Caco-2 (cell line): Measurements from ENCODE around the gene FSD1. TPM values are rescaled to one million over a fixed set of nuclear protein-coding genes. Genes with fewer than 3 reads are reported as not detected.

Experiments used
- BruUV-seq: library from RNA; stranded (reverse); fragments of 400-500 nt; replicated peaks from 2 replicates; lab custom pipeline; 2021; lab: Mats Ljungman, UMichigan
- CTCF ChIA-PET: fragments of 300-600 bp; sonication (Branson Sonifier 250); formaldehyde crosslinking; loops from one replicate; lab custom pipeline; 2022; ENCODE audit warnings: antibody characterized with exemption; lab: Charles Lee
- POLR2A ChIA-PET: fragments of 300-600 bp; sonication (Branson Sonifier 250); formaldehyde crosslinking; loops from one replicate; lab custom pipeline; 2022; ENCODE audit warnings: antibody characterized with exemption; lab: Charles Lee
- DNase-seq, 2 experiments: peaks; one replicate each; pipeline versions ENCODE4 v3.0.0 to v3.0.0-alpha.2; 2020 to 2022
- H3K27me3 ChIP-seq: replicated peaks from 2 replicates; pipeline ENCODE4 v1.6.0; 2011; ENCODE audit warnings: low read length; ENCODE audit not compliant: control insufficient read depth, insufficient read depth
- H3K36me3 ChIP-seq: 2 replicates; pipeline ENCODE4 v1.5.1; 2011; ENCODE audit warnings: low read length; ENCODE audit not compliant: control insufficient read depth, insufficient read depth
- H3K4me1 ChIP-seq: fragments of 250-450 bp; sonication (Bioruptor Pico); 2 replicates; pipeline ENCODE4 v1.5.1; 2020; ENCODE audit warnings: mild to moderate bottlenecking
- H3K4me3 ChIP-seq: 2 replicates; pipeline ENCODE4 v1.5.1; 2011; ENCODE audit warnings: low read depth, mild to moderate bottlenecking, control low read depth, low read length
- H3K9me3 ChIP-seq: fragments of 250-450 bp; sonication (Bioruptor Pico); 2 replicates; pipeline ENCODE4 v1.5.1; 2020; ENCODE audit warnings: mild to moderate bottlenecking, moderate library complexity
- H3K27ac Mint-ChIP-seq: one replicate; pipeline ENCODE4 v1.8.0; 2022; ENCODE audit warnings: mixed read lengths; ENCODE audit not compliant: unreplicated experiment
- H3K27me3 Mint-ChIP-seq: one replicate; pipeline ENCODE4 v1.8.0; 2022; ENCODE audit warnings: mixed read lengths; ENCODE audit not compliant: insufficient read depth, unreplicated experiment
- H3K36me3 Mint-ChIP-seq: one replicate; pipeline ENCODE4 v1.8.0; 2022; ENCODE audit warnings: mild to moderate bottlenecking, mixed read lengths; ENCODE audit not compliant: insufficient read depth, unreplicated experiment
- H3K4me1 Mint-ChIP-seq: one replicate; pipeline ENCODE4 v1.8.0; 2022; ENCODE audit warnings: low read depth, mixed read lengths; ENCODE audit not compliant: unreplicated experiment
- H3K4me3 Mint-ChIP-seq: one replicate; pipeline ENCODE4 v1.8.0; 2022; ENCODE audit warnings: mild to moderate bottlenecking, moderate library complexity, mixed read lengths; ENCODE audit not compliant: unreplicated experiment
- H3K9me3 Mint-ChIP-seq: one replicate; pipeline ENCODE4 v1.8.0; 2022; ENCODE audit warnings: mixed read lengths; ENCODE audit not compliant: unreplicated experiment
- intact Hi-C: fragments of 100-400 bp; cut with micrococcal nuclease; formaldehyde crosslinking; loops from one replicate; pipeline ENCODE4 v1.10.0; 2022; ENCODE audit not compliant: unreplicated experiment
- total RNA-seq: library from RNA; stranded (reverse); gene quantifications from 2 replicates; pipeline ENCODE4 v1.2.3, GENCODE V29; 2022
- TF ChIP-seq, protein P1 (sequence below), 2 experiments: fragments of 200-600 bp in 1 of 2; IDR thresholded peaks; 1 replicate in 1 of 2; 2 replicates in 1 of 2; pipeline versions ENCODE4 v1.5.1 to v1.8.0; 2011 to 2022; ENCODE audit warnings: antibody characterized with exemption in 1 of 2, control low read depth in 1 of 2, inconsistent platforms in 1 of 2, low read depth in 1 of 2, low read length in 1 of 2, mild to moderate bottlenecking in 1 of 2, moderate library complexity in 1 of 2; ENCODE audit not compliant: insufficient read depth in 1 of 2, severe bottlenecking in 1 of 2, unreplicated experiment in 1 of 2

FSD1 gene
- total RNA-seq, 1 experiment from 2014 or later = 9.0 TPM

DNA sequence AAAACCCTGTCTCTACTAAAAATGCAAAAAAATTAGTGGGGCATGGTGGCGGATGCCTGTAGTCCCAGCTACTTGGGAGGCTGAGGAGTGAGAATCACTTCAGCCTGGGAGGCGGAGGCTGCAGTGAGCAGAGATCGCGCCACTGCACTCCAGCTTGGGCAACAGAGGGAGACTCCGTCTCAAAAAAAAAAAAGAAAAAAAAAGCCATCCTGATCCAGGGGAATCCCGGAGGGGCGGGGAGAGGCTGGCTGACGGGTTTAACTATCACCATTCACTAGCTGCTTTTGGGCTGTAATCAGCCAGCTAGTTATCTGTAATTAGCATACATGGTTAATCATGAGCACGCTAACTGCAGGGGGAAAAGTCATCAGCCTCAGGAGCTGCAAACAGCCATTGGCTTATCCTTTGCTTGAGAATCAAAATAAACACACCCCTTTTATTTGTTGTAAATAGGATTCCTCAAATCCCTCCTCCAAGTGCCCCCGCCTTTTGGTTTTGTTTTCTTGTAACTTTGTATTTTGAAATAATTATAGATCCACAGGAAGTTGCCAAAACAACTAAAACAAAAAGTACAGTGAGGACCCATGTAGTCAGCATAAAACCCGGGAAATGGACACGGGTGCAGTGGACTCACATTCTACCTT lies 9.6 kb downstream of the FSD1 start:
- TF ChIP-seq, protein P1, sequence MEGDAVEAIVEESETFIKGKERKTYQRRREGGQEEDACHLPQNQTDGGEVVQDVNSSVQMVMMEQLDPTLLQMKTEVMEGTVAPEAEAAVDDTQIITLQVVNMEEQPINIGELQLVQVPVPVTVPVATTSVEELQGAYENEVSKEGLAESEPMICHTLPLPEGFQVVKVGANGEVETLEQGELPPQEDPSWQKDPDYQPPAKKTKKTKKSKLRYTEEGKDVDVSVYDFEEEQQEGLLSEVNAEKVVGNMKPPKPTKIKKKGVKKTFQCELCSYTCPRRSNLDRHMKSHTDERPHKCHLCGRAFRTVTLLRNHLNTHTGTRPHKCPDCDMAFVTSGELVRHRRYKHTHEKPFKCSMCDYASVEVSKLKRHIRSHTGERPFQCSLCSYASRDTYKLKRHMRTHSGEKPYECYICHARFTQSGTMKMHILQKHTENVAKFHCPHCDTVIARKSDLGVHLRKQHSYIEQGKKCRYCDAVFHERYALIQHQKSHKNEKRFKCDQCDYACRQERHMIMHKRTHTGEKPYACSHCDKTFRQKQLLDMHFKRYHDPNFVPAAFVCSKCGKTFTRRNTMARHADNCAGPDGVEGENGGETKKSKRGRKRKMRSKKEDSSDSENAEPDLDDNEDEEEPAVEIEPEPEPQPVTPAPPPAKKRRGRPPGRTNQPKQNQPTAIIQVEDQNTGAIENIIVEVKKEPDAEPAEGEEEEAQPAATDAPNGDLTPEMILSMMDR (IDR thresholded peaks at IDR 0.05; ENCODE audit: insufficient read depth in 1 of 2, low read depth in 1 of 2, low read length in 1 of 2, severe bottlenecking in 1 of 2, unreplicated experiment in 1 of 2) = no peak
- Mint-ChIP-seq H3K9me3 (peaks cover 14% of the 10 kb centered on the region), H3K27ac (no peak overlapping the region), H3K27me3 (no peaks in the 10 kb centered on the region), H3K36me3 (peaks cover 11% of the 10 kb centered on the region), H3K4me3 (no peak overlapping the region), H3K4me1 (no peaks in the 10 kb centered on the region)
- intact Hi-C loops = no loop called here
- Histone ChIP-seq H3K9me3 (no peaks in the 10 kb centered on the region), H3K4me3 (no peak overlapping the region), H3K36me3 (no peaks in the 10 kb centered on the region), H3K4me1 (no peaks in the 10 kb centered on the region), H3K27me3 (no peaks in the 10 kb centered on the region)
- POLR2A ChIA-PET = no interaction called here
- no TSS peak for BruUV-seq
- DNase-seq = no peak
- CTCF ChIA-PET = no interaction called here

DNA sequence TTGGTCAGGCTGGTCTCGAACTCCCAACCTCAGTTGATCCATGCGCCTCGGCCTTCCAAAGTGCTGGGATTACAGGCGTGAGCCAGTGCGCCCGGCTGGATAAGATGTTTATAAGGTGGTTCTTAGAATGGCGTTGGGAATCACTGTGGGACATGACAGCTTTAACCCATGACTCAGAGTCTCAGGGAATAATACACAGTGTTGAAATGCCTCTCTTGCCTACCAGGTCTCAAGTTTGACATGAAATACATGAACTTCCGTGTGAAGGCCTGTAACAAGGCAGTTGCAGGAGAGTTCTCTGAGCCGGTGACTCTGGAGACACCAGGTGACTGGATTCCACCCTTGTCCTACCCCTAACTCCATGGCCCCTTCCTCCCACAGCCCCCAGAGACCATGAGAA lies 12.6 kb downstream of the FSD1 start:
- TF ChIP-seq, protein P1 (IDR thresholded peaks at IDR 0.05; ENCODE audit: insufficient read depth in 1 of 2, low read depth in 1 of 2, low read length in 1 of 2, severe bottlenecking in 1 of 2, unreplicated experiment in 1 of 2) = no peak
- POLR2A ChIA-PET = no interaction called here
- Histone ChIP-seq H3K27me3 (no peaks in the 10 kb centered on the region), H3K4me1 (no peaks in the 10 kb centered on the region), H3K4me3 (no peak overlapping the region), H3K9me3 (0 out of 2 replicates have a peak, but pooled peaks cover 6% of the 10 kb centered on the region), H3K36me3 (no peaks in the 10 kb centered on the region)
- H3K9me3 Mint-ChIP-seq = peaks cover 32% of the 10 kb centered on the region
- no peak overlapping the region for H3K27ac Mint-ChIP-seq
- no TSS peak for BruUV-seq
- no peaks in the 10 kb centered on the region for H3K4me1 Mint-ChIP-seq
- intact Hi-C loops = no loop called here
- H3K36me3 Mint-ChIP-seq = peaks cover 23% of the 10 kb centered on the region
- H3K4me3 Mint-ChIP-seq = no peak overlapping the region
- no peak for DNase-seq
- CTCF ChIA-PET = no interaction called here
- H3K27me3 Mint-ChIP-seq = no peaks in the 10 kb centered on the region

DNA sequence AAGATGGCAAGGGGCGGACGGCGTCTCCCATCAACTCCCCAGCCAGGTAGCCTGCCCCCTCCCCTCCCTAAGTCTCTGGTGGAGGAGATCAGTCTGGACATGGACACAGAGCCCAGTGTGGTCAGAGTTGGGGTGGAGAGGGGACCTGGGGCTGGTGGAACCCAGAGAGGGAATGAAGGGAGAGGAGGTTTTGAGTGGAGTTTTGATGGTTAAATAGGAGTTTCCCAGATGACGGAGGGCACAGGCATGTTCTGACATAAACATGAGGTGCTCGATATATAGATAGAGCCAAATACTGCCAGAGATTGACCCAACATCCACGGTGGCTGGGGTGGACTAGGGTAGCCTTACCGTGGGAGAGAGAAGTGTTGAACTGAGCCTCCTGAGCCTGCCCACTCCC lies 14.1 kb downstream of the FSD1 start:
- Mint-ChIP-seq H3K9me3 (peaks cover 32% of the 10 kb centered on the region), H3K4me3 (no peak overlapping the region), H3K4me1 (no peaks in the 10 kb centered on the region), H3K36me3 (peaks cover 30% of the 10 kb centered on the region), H3K27ac (no peak overlapping the region), H3K27me3 (no peaks in the 10 kb centered on the region)
- Histone ChIP-seq H3K27me3 (no peaks in the 10 kb centered on the region), H3K9me3 (0 out of 2 replicates have a peak, but pooled peaks cover 6% of the 10 kb centered on the region), H3K4me3 (no peak overlapping the region), H3K36me3 (no peaks in the 10 kb centered on the region), H3K4me1 (no peaks in the 10 kb centered on the region)
- DNase-seq = no peak
- CTCF ChIA-PET = no interaction called here
- POLR2A ChIA-PET = no interaction called here
- TF ChIP-seq, protein P1 (IDR thresholded peaks at IDR 0.05; ENCODE audit: insufficient read depth in 1 of 2, low read depth in 1 of 2, low read length in 1 of 2, severe bottlenecking in 1 of 2, unreplicated experiment in 1 of 2) = no peak
- BruUV-seq = no TSS peak
- intact Hi-C loops = no loop called here
